ENCODE data around the gene ALCAM. TPM values are rescaled to one million over a fixed set of nuclear protein-coding genes. Genes with fewer than 3 reads are reported as not detected.

ALCAM gene
- total RNA-seq, 2 experiments from 2014 or later, result 20.3 to 20.6 TPM

- no peaks in the 10 kb centered on the region for H3K27me3 Mint-ChIP-seq
- H3K27ac Mint-ChIP-seq, result no peak overlapping the region
- H3K9me3 Mint-ChIP-seq, result no peaks in the 10 kb centered on the region
- CTCF ChIA-PET, result interaction anchor here (3.5 kb wide), 1 partner anchor 9 kb away, joined by 13 read pairs; no protein-coding TSS in a partner anchor
- POLR2A ChIA-PET, result no interaction called here
- intact Hi-C loops (cut with micrococcal nuclease), result loop anchor here (10.0 kb wide), 2 partner anchors 921 to 1549 kb away; no protein-coding TSS in a partner anchor
- H3K4me3 Mint-ChIP-seq, result no peak overlapping the region
- no peaks in the 10 kb centered on the region for H3K36me3 Mint-ChIP-seq
- peaks cover 3% of the 10 kb centered on the region for H3K4me1 Mint-ChIP-seq (ENCODE audit: low read depth)
- DNase-seq, result no peak
Measured at GRCh38 chr3:105515372-105515771, 148.7 kb downstream of the ALCAM start.

- POLR2A ChIA-PET, result no interaction called here
- Mint-ChIP-seq H3K27ac (no peak overlapping the region), H3K27me3 (no peaks in the 10 kb centered on the region), H3K36me3 (no peaks in the 10 kb centered on the region), H3K9me3 (no peaks in the 10 kb centered on the region), H3K4me3 (no peak overlapping the region), H3K4me1 (ENCODE audit: low read depth) (peaks cover 3% of the 10 kb centered on the region)
- no peak for DNase-seq
- intact Hi-C loops (cut with micrococcal nuclease), result loop anchor here (10.0 kb wide), 2 partner anchors 922 to 1548 kb away; no protein-coding TSS in a partner anchor
- CTCF ChIA-PET, result interaction anchor here (1.0 to 3.5 kb wide), 2 partner anchors 11 to 44 kb away, joined by 3 to 13 read pairs; no protein-coding TSS in a partner anchor
Measured at GRCh38 chr3:105516972-105517371, 150.3 kb downstream of the ALCAM start.

- H3K4me3 Mint-ChIP-seq, result no peak overlapping the region
- intact Hi-C loops (cut with micrococcal nuclease), result loop anchor here (2.0 to 10.0 kb wide), 4 partner anchors 149 to 1547 kb away; no protein-coding TSS in a partner anchor
- CTCF ChIA-PET, result interaction anchor here (1.0 to 3.5 kb wide), 7 partner anchors 8 to 1245 kb away, joined by 3 to 15 read pairs (median 8); no protein-coding TSS in a partner anchor
- no peaks in the 10 kb centered on the region for H3K36me3 Mint-ChIP-seq
- no peaks in the 10 kb centered on the region for H3K27me3 Mint-ChIP-seq
- POLR2A ChIA-PET, result no interaction called here
- H3K4me1 Mint-ChIP-seq (ENCODE audit: low read depth), result peaks cover 3% of the 10 kb centered on the region
- no peak for DNase-seq
- no peak overlapping the region for H3K27ac Mint-ChIP-seq
- H3K9me3 Mint-ChIP-seq, result no peaks in the 10 kb centered on the region
Measured at GRCh38 chr3:105518203-105518602, 151.5 kb downstream of the ALCAM start.

GRCh38 chr3:105518806-105519418 lies 152.2 kb downstream of the ALCAM start:
- intact Hi-C loops (cut with micrococcal nuclease), result loop anchor here (1.0 to 10.0 kb wide), 5 partner anchors 150 to 1546 kb away; no protein-coding TSS in a partner anchor
- POLR2A ChIA-PET, result no interaction called here
- CTCF ChIA-PET, result interaction anchor here (0.5 to 2.7 kb wide), 12 partner anchors 9 to 1245 kb away, joined by 3 to 15 read pairs (median 4); no protein-coding TSS in a partner anchor
- peaks cover 3% of the 10 kb centered on the region for H3K4me1 Mint-ChIP-seq (ENCODE audit: low read depth)
- H3K27me3 Mint-ChIP-seq, result no peaks in the 10 kb centered on the region
- H3K36me3 Mint-ChIP-seq, result no peaks in the 10 kb centered on the region
- no peak overlapping the region for H3K27ac Mint-ChIP-seq
- no peaks in the 10 kb centered on the region for H3K9me3 Mint-ChIP-seq
- H3K4me3 Mint-ChIP-seq, result no peak overlapping the region
- peak; percentile 18 for DNase-seq

GRCh38 chr3:105521770-105522169 lies 155.1 kb downstream of the ALCAM start:
- intact Hi-C loops (cut with micrococcal nuclease), result no loop called here
- CTCF ChIA-PET, result no interaction called here
- no peak overlapping the region for H3K4me3 Mint-ChIP-seq

GRCh38 chr3:105523501-105523900 lies 156.8 kb downstream of the ALCAM start:
- no peaks in the 10 kb centered on the region for H3K27me3 Mint-ChIP-seq
- peaks cover 25% of the 10 kb centered on the region for H3K4me1 Mint-ChIP-seq (ENCODE audit: low read depth)
- H3K4me3 Mint-ChIP-seq, result no peak overlapping the region
- H3K9me3 Mint-ChIP-seq, result no peaks in the 10 kb centered on the region
- ChIA-PET CTCF (no interaction called here), POLR2A (no interaction called here)
- peaks cover 2% of the 10 kb centered on the region for H3K36me3 Mint-ChIP-seq
- DNase-seq, result no peak
- intact Hi-C loops (cut with micrococcal nuclease), result no loop called here
- H3K27ac Mint-ChIP-seq, result no peak overlapping the region

More at GRCh38 chr3:105521770-105522169, 155.1 kb downstream of the ALCAM start:
- Mint-ChIP-seq H3K36me3 (peaks cover 2% of the 10 kb centered on the region), H3K4me1 (ENCODE audit: low read depth) (peaks cover 9% of the 10 kb centered on the region), H3K27ac (no peak overlapping the region), H3K27me3 (no peaks in the 10 kb centered on the region), H3K9me3 (no peaks in the 10 kb centered on the region)
- POLR2A ChIA-PET, result no interaction called here
- no peak for DNase-seq

GRCh38 chr3:105525531-105525930 lies 158.8 kb downstream of the ALCAM start:
- intact Hi-C loops (cut with micrococcal nuclease), result no loop called here
- Mint-ChIP-seq H3K4me1 (ENCODE audit: low read depth) (peaks cover 22% of the 10 kb centered on the region), H3K9me3 (no peaks in the 10 kb centered on the region), H3K4me3 (no peak overlapping the region), H3K36me3 (peaks cover 2% of the 10 kb centered on the region), H3K27ac (no peak overlapping the region), H3K27me3 (no peaks in the 10 kb centered on the region)
- ChIA-PET CTCF (no interaction called here), POLR2A (no interaction called here)
- no peak for DNase-seq

GRCh38 chr3:105526360-105527111 lies 159.8 kb downstream of the ALCAM start:
- H3K27me3 Mint-ChIP-seq, result no peaks in the 10 kb centered on the region
- POLR2A ChIA-PET, result no interaction called here
- CTCF ChIA-PET, result interaction anchor here (1.1 kb wide), 1 partner anchor 9 kb away, joined by 3 read pairs; no protein-coding TSS in a partner anchor
- H3K4me1 Mint-ChIP-seq (ENCODE audit: low read depth), result peaks cover 22% of the 10 kb centered on the region
- intact Hi-C loops (cut with micrococcal nuclease), result no loop called here
- no peak overlapping the region for H3K4me3 Mint-ChIP-seq
- no peak for DNase-seq
- H3K9me3 Mint-ChIP-seq, result no peaks in the 10 kb centered on the region
- H3K27ac Mint-ChIP-seq, result no peak overlapping the region
- peaks cover 2% of the 10 kb centered on the region for H3K36me3 Mint-ChIP-seq

- Mint-ChIP-seq H3K27ac (no peak overlapping the region), H3K4me3 (no peak overlapping the region), H3K36me3 (peaks cover 2% of the 10 kb centered on the region), H3K4me1 (ENCODE audit: low read depth) (peaks cover 22% of the 10 kb centered on the region), H3K27me3 (no peaks in the 10 kb centered on the region), H3K9me3 (no peaks in the 10 kb centered on the region)
- CTCF ChIA-PET, result interaction anchor here (2.0 kb wide), 1 partner anchor 9 kb away, joined by 11 read pairs; no protein-coding TSS in a partner anchor
- intact Hi-C loops (cut with micrococcal nuclease), result no loop called here
- no peak for DNase-seq
- POLR2A ChIA-PET, result interaction anchor here (0.6 kb wide), 1 partner anchor 997 kb away, joined by 4 read pairs; no protein-coding TSS in a partner anchor
Measured at GRCh38 chr3:105527535-105527934, 160.8 kb downstream of the ALCAM start.

- Mint-ChIP-seq H3K27ac (no peak overlapping the region), H3K9me3 (no peaks in the 10 kb centered on the region), H3K4me1 (ENCODE audit: low read depth) (peaks cover 22% of the 10 kb centered on the region), H3K27me3 (no peaks in the 10 kb centered on the region), H3K36me3 (peaks cover 2% of the 10 kb centered on the region), H3K4me3 (no peak overlapping the region)
- DNase-seq, result peak; percentile 23
- ChIA-PET POLR2A (interaction anchor here (0.6 kb wide), 1 partner anchor 996 kb away, joined by 4 read pairs; no protein-coding TSS in a partner anchor), CTCF (interaction anchor here (1.6 to 2.0 kb wide), 2 partner anchors 8 to 10 kb away, joined by 9 to 11 read pairs; no protein-coding TSS in a partner anchor)
- intact Hi-C loops (cut with micrococcal nuclease), result no loop called here
Measured at GRCh38 chr3:105527949-105528348, 161.2 kb downstream of the ALCAM start.

GRCh38 chr3:105528955-105529354 lies 162.2 kb downstream of the ALCAM start:
- peaks cover 22% of the 10 kb centered on the region for H3K4me1 Mint-ChIP-seq (ENCODE audit: low read depth)
- H3K27ac Mint-ChIP-seq, result no peak overlapping the region
- H3K27me3 Mint-ChIP-seq, result no peaks in the 10 kb centered on the region
- ChIA-PET POLR2A (no interaction called here), CTCF (interaction anchor here (1.6 to 2.0 kb wide), 2 partner anchors 9 to 11 kb away, joined by 9 to 11 read pairs; no protein-coding TSS in a partner anchor)
- peaks cover 6% of the 10 kb centered on the region for H3K36me3 Mint-ChIP-seq
- no peaks in the 10 kb centered on the region for H3K9me3 Mint-ChIP-seq
- intact Hi-C loops (cut with micrococcal nuclease), result no loop called here
- no peak for DNase-seq
- no peak overlapping the region for H3K4me3 Mint-ChIP-seq

GRCh38 chr3:105529456-105529855 lies 162.7 kb downstream of the ALCAM start:
- CTCF ChIA-PET, result interaction anchor here (1.6 to 2.0 kb wide), 2 partner anchors 10 to 11 kb away, joined by 9 to 11 read pairs; no protein-coding TSS in a partner anchor
- Mint-ChIP-seq H3K36me3 (peaks cover 5% of the 10 kb centered on the region), H3K9me3 (no peaks in the 10 kb centered on the region), H3K4me1 (ENCODE audit: low read depth) (peaks cover 22% of the 10 kb centered on the region), H3K27me3 (no peaks in the 10 kb centered on the region), H3K27ac (no peak overlapping the region), H3K4me3 (no peak overlapping the region)
- intact Hi-C loops (cut with micrococcal nuclease), result no loop called here
- POLR2A ChIA-PET, result no interaction called here
- no peak for DNase-seq

All from activated CD4-positive, alpha-beta memory T cell treated with anti-CD3 and anti-CD28 coated beads for 36 hours (primary cell).